LNCaP clone FGC (cell line): ENCODE measurements around the gene NT5DC2.

Experiments
- DNase-seq: peaks from one replicate; pipeline ENCODE4 v3.0.0-alpha.2; 2011; ENCODE audit warnings: low read depth
- H3K4me3 ChIP-seq: 2 replicates; pipeline ENCODE4 v1.5.1; 2011; ENCODE audit warnings: mild to moderate bottlenecking, low read depth, low read length, control low read depth
- TF ChIP-seq, protein P1 (sequence below): IDR thresholded peaks from 2 replicates; pipeline ENCODE4 v1.5.1; 2012; ENCODE audit warnings: mild to moderate bottlenecking; ENCODE audit not compliant: control insufficient read depth, insufficient read depth; ENCODE audit errors: extremely low read depth

The NT5DC2 gene

DNA sequence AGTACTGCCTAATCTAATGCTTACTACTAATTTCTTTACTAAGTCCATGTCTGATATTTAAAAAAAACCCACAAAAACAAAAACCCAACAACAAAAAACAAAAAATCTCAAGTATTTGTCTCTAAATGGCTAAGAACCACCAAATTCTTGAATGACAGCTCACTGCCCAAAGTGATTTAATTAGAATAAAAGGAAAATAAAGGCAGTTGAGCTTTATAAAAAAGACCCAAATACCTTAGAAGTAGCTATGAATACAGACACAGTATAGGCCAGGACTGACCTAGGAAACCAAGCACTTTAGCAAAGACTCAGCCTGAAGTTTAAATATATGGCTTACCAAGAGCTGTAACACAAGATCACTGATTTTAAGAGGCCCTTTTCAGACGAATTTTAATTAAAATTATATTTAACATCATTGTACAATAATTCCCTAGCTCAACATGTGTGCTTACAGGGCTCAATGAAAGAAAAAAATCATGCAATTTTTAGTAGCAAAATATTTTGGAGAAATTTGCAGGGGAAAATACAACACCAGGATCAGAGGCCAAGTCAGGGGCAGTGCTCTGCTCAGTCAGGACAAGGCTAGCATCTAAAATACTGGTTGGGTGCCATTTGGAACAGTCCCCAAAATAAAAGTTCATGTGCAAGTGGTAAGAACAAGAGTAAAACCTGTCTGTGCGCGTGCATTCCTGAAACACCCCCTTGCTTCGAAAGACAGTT lies 27.5 kb upstream of the NT5DC2 start:
- TF ChIP-seq, protein P1, sequence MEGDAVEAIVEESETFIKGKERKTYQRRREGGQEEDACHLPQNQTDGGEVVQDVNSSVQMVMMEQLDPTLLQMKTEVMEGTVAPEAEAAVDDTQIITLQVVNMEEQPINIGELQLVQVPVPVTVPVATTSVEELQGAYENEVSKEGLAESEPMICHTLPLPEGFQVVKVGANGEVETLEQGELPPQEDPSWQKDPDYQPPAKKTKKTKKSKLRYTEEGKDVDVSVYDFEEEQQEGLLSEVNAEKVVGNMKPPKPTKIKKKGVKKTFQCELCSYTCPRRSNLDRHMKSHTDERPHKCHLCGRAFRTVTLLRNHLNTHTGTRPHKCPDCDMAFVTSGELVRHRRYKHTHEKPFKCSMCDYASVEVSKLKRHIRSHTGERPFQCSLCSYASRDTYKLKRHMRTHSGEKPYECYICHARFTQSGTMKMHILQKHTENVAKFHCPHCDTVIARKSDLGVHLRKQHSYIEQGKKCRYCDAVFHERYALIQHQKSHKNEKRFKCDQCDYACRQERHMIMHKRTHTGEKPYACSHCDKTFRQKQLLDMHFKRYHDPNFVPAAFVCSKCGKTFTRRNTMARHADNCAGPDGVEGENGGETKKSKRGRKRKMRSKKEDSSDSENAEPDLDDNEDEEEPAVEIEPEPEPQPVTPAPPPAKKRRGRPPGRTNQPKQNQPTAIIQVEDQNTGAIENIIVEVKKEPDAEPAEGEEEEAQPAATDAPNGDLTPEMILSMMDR: no peak
- H3K4me3 ChIP-seq: no peak overlapping the region
- no peak for DNase-seq

DNA sequence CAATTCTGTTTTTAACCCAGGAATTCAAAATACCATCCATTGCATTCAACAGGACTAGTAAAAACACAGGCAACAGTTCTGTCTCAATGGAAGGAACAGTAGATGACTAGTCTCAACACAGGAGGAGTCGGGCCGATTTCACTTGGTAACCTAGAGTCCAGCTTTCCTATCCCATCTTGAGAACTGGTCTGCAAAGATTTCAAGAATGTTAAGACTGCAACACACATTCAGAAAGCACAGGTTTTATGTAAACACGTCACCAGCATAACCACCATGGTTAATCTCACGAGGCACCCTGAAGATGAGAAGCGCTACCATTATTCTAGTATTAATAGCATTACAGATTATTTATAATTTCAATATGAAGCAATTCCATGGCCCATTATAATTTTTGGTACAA lies 24.8 kb upstream of the NT5DC2 start:
- no peak for DNase-seq
- H3K4me3 ChIP-seq: no peak overlapping the region
- TF ChIP-seq, protein P1: no peak

DNA sequence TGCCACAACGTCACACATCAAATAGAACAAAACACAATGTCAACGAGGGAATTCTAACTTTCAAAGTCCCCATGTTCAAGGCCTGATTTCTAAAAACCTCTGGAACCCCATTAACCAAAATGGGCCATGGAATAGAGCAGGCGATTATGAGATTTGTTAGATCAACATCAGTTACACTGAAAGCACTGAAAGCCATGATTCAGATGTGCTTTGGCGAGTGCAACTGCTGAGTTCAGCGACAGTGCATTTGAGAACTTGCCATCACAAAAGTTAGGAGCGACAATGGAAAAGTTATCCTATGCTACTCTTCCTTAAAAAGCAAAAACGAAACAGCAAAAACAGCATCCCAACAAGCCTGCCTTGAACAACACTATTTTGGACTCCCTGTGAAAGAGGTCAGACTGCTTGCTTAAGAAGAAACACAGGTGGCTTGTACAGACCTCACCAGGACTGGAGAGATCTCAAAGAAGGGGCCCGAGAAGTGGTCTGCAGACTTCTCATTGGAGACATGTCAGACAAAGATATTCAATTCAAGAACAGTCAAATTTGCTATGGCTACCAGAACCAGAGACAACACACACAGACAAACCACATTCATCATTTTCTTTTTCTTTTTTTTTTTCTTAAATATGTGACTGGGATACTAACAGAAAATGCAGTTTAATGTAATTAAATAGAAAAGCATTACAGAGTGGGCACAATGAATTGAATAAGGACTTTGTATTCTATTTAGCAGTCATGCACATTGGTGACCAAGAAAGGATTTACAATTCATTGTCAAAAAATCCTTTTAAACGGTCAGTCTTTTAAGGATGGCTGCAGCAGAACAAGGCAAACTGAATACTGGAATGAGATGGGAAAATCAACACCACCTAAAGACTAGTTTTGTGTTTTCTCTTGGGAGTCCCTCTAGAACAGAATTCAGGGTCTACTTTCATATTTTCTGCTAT lies 23.6 kb upstream of the NT5DC2 start:
- TF ChIP-seq, protein P1: no peak
- DNase-seq: no peak
- H3K4me3 ChIP-seq: no peak overlapping the region

DNA sequence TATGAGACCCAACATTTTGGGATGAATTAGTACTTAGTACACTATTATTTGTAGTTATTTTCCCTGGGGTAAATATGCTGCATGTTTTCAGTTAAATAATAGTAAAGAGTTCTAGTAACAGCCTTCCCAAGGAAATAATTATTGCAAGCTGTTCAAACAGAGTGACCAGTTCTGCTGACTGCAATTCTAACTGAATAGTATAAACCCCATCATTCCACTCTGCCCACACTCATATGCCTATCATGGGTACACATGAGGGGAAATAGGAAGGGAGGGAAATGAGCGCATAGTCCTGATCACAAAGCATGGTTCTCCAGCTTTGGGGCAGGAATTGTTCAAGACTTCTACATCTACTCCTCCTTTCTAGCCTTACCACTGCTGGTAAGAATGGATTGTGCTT lies 21.4 kb upstream of the NT5DC2 start:
- TF ChIP-seq, protein P1: no peak
- no peak overlapping the region for H3K4me3 ChIP-seq
- DNase-seq: no peak

DNA sequence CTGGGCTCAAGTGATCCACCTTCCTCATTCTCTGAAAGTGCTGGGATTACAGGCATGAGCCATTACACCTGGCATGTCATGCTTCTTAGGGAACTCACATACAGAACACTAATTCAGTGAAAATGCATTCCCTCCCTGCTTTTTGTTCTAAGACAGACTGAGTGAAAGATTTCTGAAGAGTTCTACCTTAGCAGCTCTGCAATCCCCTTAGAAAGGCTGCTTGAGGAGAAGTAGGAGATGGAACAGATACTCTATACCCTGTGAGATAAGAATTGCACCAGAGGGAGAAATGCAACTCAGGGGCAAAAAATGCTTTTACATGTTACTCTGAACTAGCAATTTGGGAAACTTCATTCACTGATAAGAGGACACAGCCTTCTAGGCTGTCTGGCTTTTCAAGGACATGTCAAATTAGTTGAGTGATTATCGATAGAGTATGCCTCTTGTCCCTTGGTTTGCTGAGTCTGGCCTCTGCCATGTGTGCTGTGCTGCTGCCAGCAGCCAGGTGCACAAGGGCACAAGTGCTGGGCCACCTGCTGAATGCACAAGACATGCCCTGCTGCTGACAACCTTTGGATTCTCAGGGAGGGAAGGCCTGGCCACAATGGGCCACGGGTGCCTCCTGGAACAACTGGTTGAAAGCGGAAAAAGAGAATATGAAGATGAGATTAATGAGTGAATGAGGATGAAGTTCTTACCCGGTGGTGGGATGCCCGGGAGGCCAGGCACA lies 20.5 kb upstream of the NT5DC2 start:
- TF ChIP-seq, protein P1: no peak
- no peak for DNase-seq
- no peak overlapping the region for H3K4me3 ChIP-seq

DNA sequence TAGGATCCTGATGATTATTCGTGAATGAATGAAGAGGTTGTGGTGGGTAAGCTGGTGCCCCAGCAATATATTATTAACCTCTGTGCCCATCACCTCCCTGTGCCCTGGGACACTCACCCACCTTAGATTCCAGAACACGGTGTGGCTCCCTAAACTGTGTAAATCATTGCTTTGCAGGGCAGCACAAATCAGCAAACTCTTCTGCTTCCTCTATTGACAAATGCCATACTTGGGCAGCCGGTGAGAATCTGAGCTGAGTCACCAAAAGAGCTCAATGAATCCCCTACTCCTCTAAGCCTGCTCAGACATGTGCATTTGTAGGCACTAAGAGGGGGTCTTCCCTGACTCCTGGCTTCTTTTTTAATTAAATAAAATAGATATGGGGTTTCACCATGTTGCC lies 18.4 kb upstream of the NT5DC2 start:
- no peak for DNase-seq
- H3K4me3 ChIP-seq: no peak overlapping the region
- TF ChIP-seq, protein P1: no peak
